ENCODE measurements around the gene MTHFD1L.

DNA sequence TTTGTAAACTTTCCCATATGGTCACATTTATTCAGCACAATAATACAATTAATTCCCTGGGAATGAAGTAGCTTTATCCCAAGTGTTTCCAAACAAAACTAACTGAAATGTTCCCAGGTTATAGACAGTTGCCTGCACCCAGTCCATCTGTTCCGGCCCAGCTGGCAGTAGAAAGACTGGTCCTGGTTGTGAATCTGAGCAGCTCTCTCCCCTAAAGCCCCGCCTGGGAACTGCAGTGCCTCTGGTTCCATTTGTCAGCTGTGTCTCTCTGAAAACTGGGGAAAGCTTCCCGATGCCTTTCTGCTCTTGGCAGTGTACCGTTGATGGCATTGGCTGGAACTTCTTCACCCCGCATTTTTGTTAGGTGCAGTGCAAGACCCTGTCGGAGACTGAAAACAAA is 8.7 kb downstream of the MTHFD1L start:
- TF ChIP-seq, protein P1, sequence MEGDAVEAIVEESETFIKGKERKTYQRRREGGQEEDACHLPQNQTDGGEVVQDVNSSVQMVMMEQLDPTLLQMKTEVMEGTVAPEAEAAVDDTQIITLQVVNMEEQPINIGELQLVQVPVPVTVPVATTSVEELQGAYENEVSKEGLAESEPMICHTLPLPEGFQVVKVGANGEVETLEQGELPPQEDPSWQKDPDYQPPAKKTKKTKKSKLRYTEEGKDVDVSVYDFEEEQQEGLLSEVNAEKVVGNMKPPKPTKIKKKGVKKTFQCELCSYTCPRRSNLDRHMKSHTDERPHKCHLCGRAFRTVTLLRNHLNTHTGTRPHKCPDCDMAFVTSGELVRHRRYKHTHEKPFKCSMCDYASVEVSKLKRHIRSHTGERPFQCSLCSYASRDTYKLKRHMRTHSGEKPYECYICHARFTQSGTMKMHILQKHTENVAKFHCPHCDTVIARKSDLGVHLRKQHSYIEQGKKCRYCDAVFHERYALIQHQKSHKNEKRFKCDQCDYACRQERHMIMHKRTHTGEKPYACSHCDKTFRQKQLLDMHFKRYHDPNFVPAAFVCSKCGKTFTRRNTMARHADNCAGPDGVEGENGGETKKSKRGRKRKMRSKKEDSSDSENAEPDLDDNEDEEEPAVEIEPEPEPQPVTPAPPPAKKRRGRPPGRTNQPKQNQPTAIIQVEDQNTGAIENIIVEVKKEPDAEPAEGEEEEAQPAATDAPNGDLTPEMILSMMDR (IDR thresholded peaks at IDR 0.05 in 8 of 11, conservative IDR thresholded peaks at IDR 0.05 in 3 of 11), result no peak
- TF ChIP-seq POLR2AphosphoS5 (IDR thresholded peaks at IDR 0.05) (no peak), POLR2A (IDR thresholded peaks at IDR 0.05) (no peak)
